Hepatocyte (in vitro differentiated cells): ENCODE data around the gene DZIP3.

Source experiments
- CTCF ChIP-seq: fragments of 200-600 bp; sonication (generic); IDR thresholded peaks from 2 replicates; pipeline ENCODE4 v1.5.1; 2016; ENCODE audit warnings: antibody characterized with exemption, mild to moderate bottlenecking; ENCODE audit not compliant: poor library complexity
- EZH2 ChIP-seq: fragments of 200-600 bp; sonication (generic); IDR thresholded peaks from 2 replicates; pipeline ENCODE4 v1.6.1; 2016; ENCODE audit warnings: antibody characterized with exemption, mild to moderate bottlenecking, borderline replicate concordance

DNA sequence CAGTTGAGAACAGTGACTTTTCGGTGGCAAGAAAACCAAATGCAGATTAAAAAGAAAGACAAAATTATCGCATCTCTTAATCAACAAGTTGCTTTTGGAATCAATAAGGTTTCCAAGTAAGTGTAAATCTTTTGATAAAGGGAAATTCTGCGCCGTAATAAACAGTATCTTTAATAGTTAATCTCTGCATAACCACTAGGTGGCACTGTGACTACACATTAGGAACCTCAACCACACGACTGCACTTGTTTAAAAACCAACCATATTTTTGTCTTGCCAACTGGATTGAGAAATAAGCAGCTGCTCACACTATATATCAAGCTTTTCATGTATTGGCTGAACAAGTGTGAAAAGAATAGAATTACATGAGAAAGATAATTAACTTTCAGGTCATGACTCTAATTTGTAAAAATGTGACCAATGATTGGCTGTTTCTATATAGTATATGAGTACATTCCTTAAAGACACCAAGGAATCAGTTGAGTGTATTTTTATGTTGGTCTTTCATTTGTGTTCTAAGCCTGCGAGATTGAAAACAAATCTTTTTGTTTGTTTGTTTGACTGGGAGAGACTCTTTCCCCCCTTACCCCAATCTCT is 72.7 kb downstream of the DZIP3 start:
- TF ChIP-seq EZH2: no peak
- peak; percentile 86 for TF ChIP-seq CTCF
